DOHH2 (cell line): ENCODE data around the gene FA2H.

ENCODE experiments used
- H3F3A ChIP-seq: fragments of 200-600 bp; sonication (generic), shearing (Covaris generic); 2 replicates; pipeline ENCODE4 v1.6.0; 2016; ENCODE audit warnings: antibody characterized with exemption, mild to moderate bottlenecking; ENCODE audit not compliant: control insufficient read depth, insufficient read depth
- H3K27ac ChIP-seq: fragments of 200-600 bp; sonication (generic); 2 replicates; pipeline ENCODE4 v1.5.1; 2014; ENCODE audit warnings: low read depth, mild to moderate bottlenecking, low read length, moderate library complexity
- H3K27me3 ChIP-seq: fragments of 200-600 bp; sonication (generic); 2 replicates; pipeline ENCODE4 v1.6.1; 2014; ENCODE audit warnings: mild to moderate bottlenecking, low read length, mixed read lengths; ENCODE audit not compliant: control insufficient read depth
- H3K36me3 ChIP-seq: fragments of 200-600 bp; sonication (generic); 2 replicates; pipeline ENCODE4 v1.6.1; 2014; ENCODE audit warnings: mild to moderate bottlenecking, low read length, moderate library complexity, mixed read lengths; ENCODE audit not compliant: control insufficient read depth
- H3K4me1 ChIP-seq: fragments of 200-600 bp; sonication (generic); 2 replicates; pipeline ENCODE4 v1.6.1; 2014; ENCODE audit warnings: mild to moderate bottlenecking, low read length, mixed read lengths; ENCODE audit not compliant: control insufficient read depth
- H3K4me2 ChIP-seq: fragments of 200-600 bp; sonication (generic); 2 replicates; pipeline ENCODE4 v1.6.0; 2014; ENCODE audit warnings: mild to moderate bottlenecking, low read length, moderate library complexity
- H3K4me3 ChIP-seq: fragments of 200-600 bp; sonication (generic); 2 replicates; pipeline ENCODE4 v1.5.1; 2014; ENCODE audit warnings: mild to moderate bottlenecking, low read length, mixed read lengths
- H3K79me2 ChIP-seq: fragments of 200-600 bp; sonication (generic); 2 replicates; pipeline ENCODE4 v1.6.1; 2014; ENCODE audit warnings: mild to moderate bottlenecking, low read length, mixed read lengths; ENCODE audit not compliant: control insufficient read depth
- H3K9me2 ChIP-seq: fragments of 200-600 bp; sonication (generic); replicated peaks from 2 replicates; pipeline ENCODE4 v1.6.1; 2014; ENCODE audit warnings: mild to moderate bottlenecking, low read length, mixed read lengths; ENCODE audit not compliant: control insufficient read depth
- H3K9me3 ChIP-seq: fragments of 200-600 bp; sonication (generic); 2 replicates; pipeline ENCODE4 v1.6.1; 2014; ENCODE audit warnings: antibody characterized with exemption, low read length, mixed read lengths; ENCODE audit not compliant: control insufficient read depth, insufficient read depth
- H4K20me1 ChIP-seq: fragments of 200-600 bp; sonication (generic); 2 replicates; pipeline ENCODE4 v1.6.0; 2014; ENCODE audit warnings: low read depth, mild to moderate bottlenecking, antibody characterized with exemption, low read length, moderate library complexity; ENCODE audit not compliant: control insufficient read depth, insufficient read depth
- EZH2phosphoT487 ChIP-seq: fragments of 200-600 bp; sonication (generic); IDR thresholded peaks from 2 replicates; pipeline ENCODE4 v1.6.1; 2017; ENCODE audit warnings: borderline replicate concordance, mild to moderate bottlenecking, antibody characterized with exemption, low read length, moderate library complexity, mixed read lengths
- TF ChIP-seq, protein P1 (sequence below): fragments of 200-600 bp; sonication (generic); IDR thresholded peaks from one replicate; pipeline ENCODE4 v1.5.1; 2014; ENCODE audit warnings: antibody characterized with exemption, mild to moderate bottlenecking, low read depth, low read length; ENCODE audit not compliant: poor library complexity, severe bottlenecking

The FA2H gene

GRCh38 chr16:74682556-74682955 lies 92.1 kb downstream of the FA2H start:
- H3K9me2 ChIP-seq = no peaks in the 10 kb centered on the region
- H3K27me3 ChIP-seq = no peaks in the 10 kb centered on the region
- no peak overlapping the region for H3K27ac ChIP-seq
- H3K79me2 ChIP-seq = no peaks in the 10 kb centered on the region
- no peaks in the 10 kb centered on the region for H4K20me1 ChIP-seq
- no peak overlapping the region for H3K4me2 ChIP-seq
- H3K9me3 ChIP-seq = no peaks in the 10 kb centered on the region
- H3F3A ChIP-seq = no peaks in the 10 kb centered on the region
- TF ChIP-seq EZH2phosphoT487 = no peak
- TF ChIP-seq, protein P1, sequence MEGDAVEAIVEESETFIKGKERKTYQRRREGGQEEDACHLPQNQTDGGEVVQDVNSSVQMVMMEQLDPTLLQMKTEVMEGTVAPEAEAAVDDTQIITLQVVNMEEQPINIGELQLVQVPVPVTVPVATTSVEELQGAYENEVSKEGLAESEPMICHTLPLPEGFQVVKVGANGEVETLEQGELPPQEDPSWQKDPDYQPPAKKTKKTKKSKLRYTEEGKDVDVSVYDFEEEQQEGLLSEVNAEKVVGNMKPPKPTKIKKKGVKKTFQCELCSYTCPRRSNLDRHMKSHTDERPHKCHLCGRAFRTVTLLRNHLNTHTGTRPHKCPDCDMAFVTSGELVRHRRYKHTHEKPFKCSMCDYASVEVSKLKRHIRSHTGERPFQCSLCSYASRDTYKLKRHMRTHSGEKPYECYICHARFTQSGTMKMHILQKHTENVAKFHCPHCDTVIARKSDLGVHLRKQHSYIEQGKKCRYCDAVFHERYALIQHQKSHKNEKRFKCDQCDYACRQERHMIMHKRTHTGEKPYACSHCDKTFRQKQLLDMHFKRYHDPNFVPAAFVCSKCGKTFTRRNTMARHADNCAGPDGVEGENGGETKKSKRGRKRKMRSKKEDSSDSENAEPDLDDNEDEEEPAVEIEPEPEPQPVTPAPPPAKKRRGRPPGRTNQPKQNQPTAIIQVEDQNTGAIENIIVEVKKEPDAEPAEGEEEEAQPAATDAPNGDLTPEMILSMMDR = no peak
- H3K36me3 ChIP-seq = no peaks in the 10 kb centered on the region
- H3K4me3 ChIP-seq = no peak overlapping the region
- H3K4me1 ChIP-seq = no peaks in the 10 kb centered on the region

GRCh38 chr16:74680681-74681080 lies 93.9 kb downstream of the FA2H start:
- no peak for TF ChIP-seq EZH2phosphoT487
- TF ChIP-seq, protein P1 = no peak
- H3K27ac ChIP-seq = no peak overlapping the region
- H3K9me3 ChIP-seq = no peaks in the 10 kb centered on the region
- no peaks in the 10 kb centered on the region for H3K79me2 ChIP-seq
- H4K20me1 ChIP-seq = no peaks in the 10 kb centered on the region
- H3K4me2 ChIP-seq = no peak overlapping the region
- no peaks in the 10 kb centered on the region for H3F3A ChIP-seq
- H3K4me3 ChIP-seq = no peak overlapping the region
- no peaks in the 10 kb centered on the region for H3K9me2 ChIP-seq
- H3K36me3 ChIP-seq = no peaks in the 10 kb centered on the region
- H3K27me3 ChIP-seq = peaks cover 5% of the 10 kb centered on the region; the same call in 1 of the 2 replicates
- no peaks in the 10 kb centered on the region for H3K4me1 ChIP-seq

DNA sequence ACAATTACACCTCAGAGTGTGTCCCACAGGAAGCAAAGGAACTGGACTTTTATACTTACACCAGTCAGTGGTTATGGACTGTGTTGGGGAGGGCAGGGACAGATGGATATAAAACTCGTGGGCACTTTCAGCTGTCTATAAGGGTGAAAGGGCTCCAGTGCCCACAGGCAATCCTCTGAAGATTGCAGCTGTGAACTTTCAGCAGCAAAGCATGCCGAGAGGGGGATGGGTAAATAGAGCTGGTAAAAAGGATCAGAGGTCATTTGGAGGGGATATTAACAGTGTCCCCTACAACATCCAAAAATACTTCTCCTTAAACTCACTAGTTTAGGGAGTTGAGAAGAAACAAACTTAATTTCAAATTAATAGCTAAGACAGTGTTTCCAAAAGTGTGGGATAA lies 94.6 kb downstream of the FA2H start:
- no peak overlapping the region for H3K4me2 ChIP-seq
- no peaks in the 10 kb centered on the region for H3K79me2 ChIP-seq
- H3K27me3 ChIP-seq = peaks cover 5% of the 10 kb centered on the region; the same call in 1 of the 2 replicates
- no peaks in the 10 kb centered on the region for H3K9me2 ChIP-seq
- no peaks in the 10 kb centered on the region for H3K36me3 ChIP-seq
- H3F3A ChIP-seq = no peaks in the 10 kb centered on the region
- no peak for TF ChIP-seq EZH2phosphoT487
- TF ChIP-seq, protein P1 = no peak
- H3K4me3 ChIP-seq = no peak overlapping the region
- H3K27ac ChIP-seq = no peak overlapping the region
- no peaks in the 10 kb centered on the region for H3K9me3 ChIP-seq
- H4K20me1 ChIP-seq = no peaks in the 10 kb centered on the region
- H3K4me1 ChIP-seq = no peaks in the 10 kb centered on the region

- H3K4me3 ChIP-seq = no peak overlapping the region
- peaks cover 5% of the 10 kb centered on the region for H3K27me3 ChIP-seq
- H3K27ac ChIP-seq = no peak overlapping the region
- H4K20me1 ChIP-seq = no peaks in the 10 kb centered on the region
- H3K79me2 ChIP-seq = no peaks in the 10 kb centered on the region
- no peaks in the 10 kb centered on the region for H3K4me1 ChIP-seq
- TF ChIP-seq, protein P1 = no peak
- no peak for TF ChIP-seq EZH2phosphoT487
- H3K9me2 ChIP-seq = no peaks in the 10 kb centered on the region
- no peaks in the 10 kb centered on the region for H3F3A ChIP-seq
- H3K4me2 ChIP-seq = no peak overlapping the region
- H3K9me3 ChIP-seq = no peaks in the 10 kb centered on the region
- no peaks in the 10 kb centered on the region for H3K36me3 ChIP-seq
Measured at GRCh38 chr16:74677868-74678267, 96.8 kb downstream of the FA2H start.
